Measurements from ENCODE around the gene SEMA3C. TPM values are rescaled to one million over a fixed set of nuclear protein-coding genes. Genes with fewer than 3 reads are reported as not detected.

Gene SEMA3C
- total and polyA plus RNA-seq, 2 donors (not counting 3 experiments of a cell fraction or from before 2014, with no cell fraction given), result 0.01 to 0.09 TPM

- no peak overlapping the region for H3K4me3 ChIP-seq (replicated peaks in 1 of 3; ENCODE audit: insufficient read depth in 1 of 3, low read depth in 1 of 3, low read length in 3 of 3)
- TF ChIP-seq, protein P1, sequence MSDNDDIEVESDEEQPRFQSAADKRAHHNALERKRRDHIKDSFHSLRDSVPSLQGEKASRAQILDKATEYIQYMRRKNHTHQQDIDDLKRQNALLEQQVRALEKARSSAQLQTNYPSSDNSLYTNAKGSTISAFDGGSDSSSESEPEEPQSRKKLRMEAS (IDR thresholded peaks at IDR 0.05; ENCODE audit: insufficient read depth, insufficient read length), result no peak
- no peak for TF ChIP-seq POLR2AphosphoS5 (IDR thresholded peaks at IDR 0.05; ENCODE audit: insufficient read depth, low read depth, low read length)
- H3K9me1 ChIP-seq (replicated peaks; ENCODE audit: control insufficient read depth, extremely low read depth, insufficient read depth, low read length), result no peaks in the 10 kb centered on the region
- H3K4me1 ChIP-seq (ENCODE audit: control insufficient read depth, extremely low read depth, insufficient read depth, low read length), result no peaks in the 10 kb centered on the region
- no peaks in the 10 kb centered on the region for H3K9me3 ChIP-seq (replicated peaks; ENCODE audit: control insufficient read depth, insufficient read depth, low read length)
- no peak overlapping the region for H2AFZ ChIP-seq (ENCODE audit: low read depth, low read length)
- no peak overlapping the region for H3K27ac ChIP-seq (ENCODE audit: insufficient read depth, low read depth, low read length)
- no peak overlapping the region for H3K9ac ChIP-seq (replicated peaks; ENCODE audit: extremely low read depth, insufficient read depth, low read length)
- H3K36me3 ChIP-seq (ENCODE audit: control insufficient read depth in 2 of 2, extremely low read depth in 1 of 2, insufficient read depth in 2 of 2, low read length in 2 of 2), result no peaks in the 10 kb centered on the region
- FAIRE-seq (no peak), DNase-seq (ENCODE audit: low read depth, low spot score) (no peak)
- H3K27me3 ChIP-seq (ENCODE audit: control insufficient read depth in 2 of 2, insufficient read depth in 2 of 2, low read length in 2 of 2), result no peaks in the 10 kb centered on the region
- no TSS peak for BruUV-seq (replicated peaks)
- ChIA-PET CTCF (no interaction called here), POLR2A (no interaction called here)
- dilution Hi-C loops (cut with MboI; ENCODE audit: extremely low pct_ligation_motif_present, low sequenced_read_pairs) (no loop called here), intact Hi-C loops (cut with micrococcal nuclease) (no loop called here)
- H3K79me2 ChIP-seq (ENCODE audit: control insufficient read depth, insufficient read depth, low read length), result no peaks in the 10 kb centered on the region
- H3K4me2 ChIP-seq (ENCODE audit: insufficient read depth, low read length), result no peak overlapping the region
- H4K20me1 ChIP-seq (replicated peaks; ENCODE audit: control insufficient read depth, extremely low read depth, insufficient read depth, low read length), result no peaks in the 10 kb centered on the region
These were observed 127.3 kb downstream of the SEMA3C start for GRCh38 chr7:80791509-80791929.

DNA sequence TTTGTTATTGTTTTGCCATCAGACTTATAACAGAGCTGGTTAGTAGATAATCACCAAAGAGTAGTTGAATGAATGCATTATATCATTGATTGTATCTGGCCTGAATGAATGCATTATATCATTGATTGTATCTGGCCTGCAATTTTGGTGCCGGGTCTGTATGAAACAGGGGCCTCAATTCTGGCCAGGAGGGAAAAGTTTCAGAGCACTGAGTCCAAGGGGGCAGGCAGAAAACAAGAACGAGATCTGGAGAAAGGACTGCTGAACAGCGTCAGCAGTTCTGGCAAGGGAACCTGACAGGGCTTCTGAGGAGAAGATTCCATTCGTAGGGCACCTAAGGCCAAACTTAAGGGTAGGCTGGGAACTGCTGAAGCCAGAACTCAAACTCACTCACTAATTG is 128.0 kb downstream of the SEMA3C start:
- intact Hi-C loops (cut with micrococcal nuclease), result no loop called here
- Histone ChIP-seq H3K27ac (ENCODE audit: insufficient read depth, low read depth, low read length) (no peak overlapping the region), H2AFZ (ENCODE audit: low read depth, low read length) (no peak overlapping the region), H4K20me1 (replicated peaks; ENCODE audit: control insufficient read depth, extremely low read depth, insufficient read depth, low read length) (no peaks in the 10 kb centered on the region), H3K4me1 (ENCODE audit: control insufficient read depth, extremely low read depth, insufficient read depth, low read length) (no peaks in the 10 kb centered on the region), H3K4me2 (ENCODE audit: insufficient read depth, low read length) (no peak overlapping the region), H3K79me2 (ENCODE audit: control insufficient read depth, insufficient read depth, low read length) (no peaks in the 10 kb centered on the region), H3K36me3 (ENCODE audit: control insufficient read depth in 2 of 2, extremely low read depth in 1 of 2, insufficient read depth in 2 of 2, low read length in 2 of 2) (no peaks in the 10 kb centered on the region), H3K4me3 (replicated peaks in 1 of 3; ENCODE audit: insufficient read depth in 1 of 3, low read depth in 1 of 3, low read length in 3 of 3) (no peak overlapping the region), H3K9ac (replicated peaks; ENCODE audit: extremely low read depth, insufficient read depth, low read length) (no peak overlapping the region), H3K9me1 (replicated peaks; ENCODE audit: control insufficient read depth, extremely low read depth, insufficient read depth, low read length) (no peaks in the 10 kb centered on the region), H3K27me3 (ENCODE audit: control insufficient read depth in 2 of 2, insufficient read depth in 2 of 2, low read length in 2 of 2) (no peaks in the 10 kb centered on the region), H3K9me3 (replicated peaks; ENCODE audit: control insufficient read depth, insufficient read depth, low read length) (no peaks in the 10 kb centered on the region)
- BruUV-seq (replicated peaks), result no TSS peak
- no peak for TF ChIP-seq FOS (IDR thresholded peaks at IDR 0.05; ENCODE audit: borderline replicate concordance, insufficient read depth, low read length)
- FAIRE-seq, result no peak
- dilution Hi-C loops (cut with MboI; ENCODE audit: extremely low pct_ligation_motif_present, low sequenced_read_pairs), result no loop called here
- POLR2A ChIA-PET, result no interaction called here
- no peak for DNase-seq (ENCODE audit: low read depth, low spot score)
- CTCF ChIA-PET, result interaction anchor here (0.8 kb wide), 1 partner anchor 14 kb away, joined by 3 read pairs; no protein-coding TSS in a partner anchor
